AG09319 (cell line): Measurements from ENCODE around the gene PXMP4.

ENCODE experiments used
- DNase-seq: peaks from one replicate; pipeline ENCODE4 v3.0.0-alpha.2; 2010; ENCODE audit warnings: low read depth; ENCODE audit errors: extremely low read depth
- CTCF ChIP-seq: IDR thresholded peaks from 2 replicates; pipeline ENCODE4 v1.5.1; 2011; ENCODE audit warnings: low read depth, mild to moderate bottlenecking, inconsistent platforms, low read length, moderate library complexity

PXMP4 gene

GRCh38 chr20:33656010-33656782, 63.9 kb downstream of the PXMP4 start:
- DNase-seq: no peak
- no peak for TF ChIP-seq CTCF

GRCh38 chr20:33655164-33655563, 64.9 kb downstream of the PXMP4 start:
- DNase-seq: no peak

GRCh38 chr20:33654680-33655161, 65.4 kb downstream of the PXMP4 start:
- no peak for TF ChIP-seq CTCF
- no peak for DNase-seq

More at GRCh38 chr20:33655164-33655563, 64.9 kb downstream of the PXMP4 start:
- no peak for TF ChIP-seq CTCF

GRCh38 chr20:33653900-33654596, 66.1 kb downstream of the PXMP4 start:
- no peak for DNase-seq

GRCh38 chr20:33653218-33653899, 66.8 kb downstream of the PXMP4 start:
- no peak for DNase-seq
- peak; percentile 91 for TF ChIP-seq CTCF

More at GRCh38 chr20:33653900-33654596, 66.1 kb downstream of the PXMP4 start:
- no peak for TF ChIP-seq CTCF
